Keratinocyte (primary cell): ENCODE data around the gene SPRR2A.

Experiments
- EZH2 ChIP-seq: IDR thresholded peaks from one replicate; pipeline ENCODE4 v1.6.1; 2012; ENCODE audit warnings: inconsistent platforms, mild to moderate bottlenecking, low read length, moderate library complexity
- TF ChIP-seq, protein P1 (sequence below), 3 experiments: IDR thresholded peaks in 1 of 3; conservative IDR thresholded peaks in 1 of 3; optimal IDR thresholded peaks in 1 of 3; 2 replicates in 2 of 3; 3 replicates in 1 of 3; pipeline versions ENCODE3 to v1.5.1; 2011; ENCODE audit warnings: low read length in 3 of 3, mild to moderate bottlenecking in 3 of 3, moderate library complexity in 2 of 3, control low read depth in 1 of 3, inconsistent platforms in 1 of 3; ENCODE audit not compliant: insufficient read depth in 2 of 3; ENCODE audit errors: extremely low read depth in 1 of 3

DNA sequence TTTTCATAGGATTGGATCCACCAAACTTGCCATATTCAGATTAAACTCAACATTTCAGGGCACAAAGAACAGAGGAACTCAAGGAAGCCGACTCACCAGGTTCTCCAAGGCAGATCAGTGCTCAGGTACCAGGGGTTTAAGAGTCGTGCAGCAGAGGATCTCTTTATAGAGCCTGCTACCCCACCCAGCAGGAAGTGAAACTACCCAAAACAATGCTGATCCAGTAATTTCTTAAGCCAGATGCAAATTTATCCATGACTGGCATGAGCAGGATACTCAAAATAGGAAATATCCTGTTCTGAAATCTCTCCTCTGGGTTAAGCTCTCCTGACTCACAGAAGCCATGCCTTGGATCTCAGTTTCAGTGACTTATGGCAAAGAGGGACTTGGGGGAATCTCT, at the start of gene SPRR2A:
- TF ChIP-seq, protein P1, sequence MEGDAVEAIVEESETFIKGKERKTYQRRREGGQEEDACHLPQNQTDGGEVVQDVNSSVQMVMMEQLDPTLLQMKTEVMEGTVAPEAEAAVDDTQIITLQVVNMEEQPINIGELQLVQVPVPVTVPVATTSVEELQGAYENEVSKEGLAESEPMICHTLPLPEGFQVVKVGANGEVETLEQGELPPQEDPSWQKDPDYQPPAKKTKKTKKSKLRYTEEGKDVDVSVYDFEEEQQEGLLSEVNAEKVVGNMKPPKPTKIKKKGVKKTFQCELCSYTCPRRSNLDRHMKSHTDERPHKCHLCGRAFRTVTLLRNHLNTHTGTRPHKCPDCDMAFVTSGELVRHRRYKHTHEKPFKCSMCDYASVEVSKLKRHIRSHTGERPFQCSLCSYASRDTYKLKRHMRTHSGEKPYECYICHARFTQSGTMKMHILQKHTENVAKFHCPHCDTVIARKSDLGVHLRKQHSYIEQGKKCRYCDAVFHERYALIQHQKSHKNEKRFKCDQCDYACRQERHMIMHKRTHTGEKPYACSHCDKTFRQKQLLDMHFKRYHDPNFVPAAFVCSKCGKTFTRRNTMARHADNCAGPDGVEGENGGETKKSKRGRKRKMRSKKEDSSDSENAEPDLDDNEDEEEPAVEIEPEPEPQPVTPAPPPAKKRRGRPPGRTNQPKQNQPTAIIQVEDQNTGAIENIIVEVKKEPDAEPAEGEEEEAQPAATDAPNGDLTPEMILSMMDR (optimal IDR thresholded peaks at IDR 0.05 in 1 of 3, IDR thresholded peaks at IDR 0.05 in 1 of 3, conservative IDR thresholded peaks at IDR 0.05 in 1 of 3; ENCODE audit: extremely low read depth in 1 of 3, insufficient read depth in 2 of 3, low read length in 3 of 3): no peak
- no peak for TF ChIP-seq EZH2
